Measurements from ENCODE around the gene ACVRL1.

- TF ChIP-seq POLR2AphosphoS5 (IDR thresholded peaks at IDR 0.05) (no peak), POLR2A (IDR thresholded peaks at IDR 0.05) (no peak)
- TF ChIP-seq, protein P1, sequence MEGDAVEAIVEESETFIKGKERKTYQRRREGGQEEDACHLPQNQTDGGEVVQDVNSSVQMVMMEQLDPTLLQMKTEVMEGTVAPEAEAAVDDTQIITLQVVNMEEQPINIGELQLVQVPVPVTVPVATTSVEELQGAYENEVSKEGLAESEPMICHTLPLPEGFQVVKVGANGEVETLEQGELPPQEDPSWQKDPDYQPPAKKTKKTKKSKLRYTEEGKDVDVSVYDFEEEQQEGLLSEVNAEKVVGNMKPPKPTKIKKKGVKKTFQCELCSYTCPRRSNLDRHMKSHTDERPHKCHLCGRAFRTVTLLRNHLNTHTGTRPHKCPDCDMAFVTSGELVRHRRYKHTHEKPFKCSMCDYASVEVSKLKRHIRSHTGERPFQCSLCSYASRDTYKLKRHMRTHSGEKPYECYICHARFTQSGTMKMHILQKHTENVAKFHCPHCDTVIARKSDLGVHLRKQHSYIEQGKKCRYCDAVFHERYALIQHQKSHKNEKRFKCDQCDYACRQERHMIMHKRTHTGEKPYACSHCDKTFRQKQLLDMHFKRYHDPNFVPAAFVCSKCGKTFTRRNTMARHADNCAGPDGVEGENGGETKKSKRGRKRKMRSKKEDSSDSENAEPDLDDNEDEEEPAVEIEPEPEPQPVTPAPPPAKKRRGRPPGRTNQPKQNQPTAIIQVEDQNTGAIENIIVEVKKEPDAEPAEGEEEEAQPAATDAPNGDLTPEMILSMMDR (IDR thresholded peaks at IDR 0.05): no peak
Observed at GRCh38 chr12:51921017-51921725, 13.9 kb downstream of the ACVRL1 start.
